ENCODE results near the gene TOMM20. TPM values are rescaled to one million over a fixed set of nuclear protein-coding genes. Genes with fewer than 3 reads are reported as not detected.

TOMM20 gene
- total RNA-seq, 1 experiment from 2014 or later, result 184 TPM

DNA sequence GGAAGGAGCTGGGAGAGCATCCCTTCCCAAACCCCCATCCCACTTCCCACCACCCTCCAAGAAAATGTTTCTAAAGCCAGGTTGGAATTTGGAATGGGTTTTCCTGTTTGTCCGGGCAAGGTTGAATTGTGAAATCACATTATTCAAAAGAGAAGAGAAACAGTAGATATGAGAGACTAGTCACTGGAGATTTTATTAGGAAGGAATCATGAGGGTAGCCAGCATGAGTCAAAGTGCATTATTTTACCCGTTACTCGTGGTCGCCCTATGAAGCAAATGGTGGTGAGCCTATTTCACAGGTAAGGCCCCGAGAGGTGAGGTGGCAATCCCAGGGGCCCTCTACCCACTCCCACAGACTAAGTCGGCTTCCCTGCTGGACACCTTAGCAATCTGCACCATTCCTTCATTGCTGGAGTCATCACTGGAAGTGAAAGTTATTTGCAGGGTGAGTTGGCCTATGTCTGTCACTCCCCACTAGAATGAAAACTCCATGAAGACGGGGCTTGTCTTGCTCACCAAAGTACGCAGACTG, 52.8 kb downstream of the TOMM20 start:
- peaks cover 20 to 50% of the 10 kb centered on the region in 2 experiments for H3K4me1 ChIP-seq (ENCODE audit: control insufficient read depth in 1 of 2, insufficient read depth in 2 of 2, low read length in 2 of 2)
- ChIA-PET RAD21 (ENCODE audit: low non-redundant PET in 1 of 2, low total read pairs in 2 of 2, uncharacterized antibody in 2 of 2, unreplicated experiment in 2 of 2) (no interaction called here), POLR2A (no interaction called here), CTCF (no interaction called here)
- H3K79me2 ChIP-seq (ENCODE audit: insufficient read depth, low read length), result no peaks in the 10 kb centered on the region
- no peak overlapping the region for H3K4me2 ChIP-seq (ENCODE audit: low read length)
- H3K27me3 ChIP-seq (ENCODE audit: insufficient read depth, low read length), result peaks cover 5% of the 10 kb centered on the region; the same call in 1 of the 2 replicates
- no TSS peak for BruUV-seq (replicated peaks)
- H3K9me3 ChIP-seq (ENCODE audit: control insufficient read depth in 1 of 2, insufficient read depth in 1 of 2, low read depth in 1 of 2, low read length in 2 of 2), result peaks cover 0 to 4% of the 10 kb centered on the region in 2 experiments; a peak in 1 of 4 replicates
- TF ChIP-seq EGR1 (IDR thresholded peaks at IDR 0.05; ENCODE audit: low read depth) (no peak), EZH2phosphoT487 (IDR thresholded peaks at IDR 0.05; ENCODE audit: borderline replicate concordance) (no peak), EZH2 (IDR thresholded peaks at IDR 0.05) (no peak), ELF1 (IDR thresholded peaks at IDR 0.05; ENCODE audit: borderline replicate concordance, low read depth) (no peak), SP1 (IDR thresholded peaks at IDR 0.05; ENCODE audit: low read depth) (no peak), JUND (IDR thresholded peaks at IDR 0.05) (no peak), RAD21 (IDR thresholded peaks at IDR 0.05; ENCODE audit: low read depth) (no peak), FOSL1 (IDR thresholded peaks at IDR 0.05; ENCODE audit: low read depth) (no peak), SIN3A (IDR thresholded peaks at IDR 0.05; ENCODE audit: low read depth) (no peak), YY1 (IDR thresholded peaks at IDR 0.05; ENCODE audit: extremely low read depth, insufficient replicate concordance, low read depth, low read length) (no peak), TCF7L2 (IDR thresholded peaks at IDR 0.05; ENCODE audit: borderline replicate concordance, extremely low read depth, insufficient read depth, insufficient read length) (no peak), POLR2A (IDR thresholded peaks at IDR 0.05; ENCODE audit: borderline replicate concordance, extremely low read depth, insufficient read depth, insufficient read length) (no peak), CBX3 (IDR thresholded peaks at IDR 0.05; ENCODE audit: low read depth) (no peak), ZNF274 (IDR thresholded peaks at IDR 0.05; ENCODE audit: low read depth, low read length) (no peak), ZFX (IDR thresholded peaks at IDR 0.05) (no peak), CEBPB (IDR thresholded peaks at IDR 0.05; ENCODE audit: low read depth) (no peak)
- TF ChIP-seq, protein P1, sequence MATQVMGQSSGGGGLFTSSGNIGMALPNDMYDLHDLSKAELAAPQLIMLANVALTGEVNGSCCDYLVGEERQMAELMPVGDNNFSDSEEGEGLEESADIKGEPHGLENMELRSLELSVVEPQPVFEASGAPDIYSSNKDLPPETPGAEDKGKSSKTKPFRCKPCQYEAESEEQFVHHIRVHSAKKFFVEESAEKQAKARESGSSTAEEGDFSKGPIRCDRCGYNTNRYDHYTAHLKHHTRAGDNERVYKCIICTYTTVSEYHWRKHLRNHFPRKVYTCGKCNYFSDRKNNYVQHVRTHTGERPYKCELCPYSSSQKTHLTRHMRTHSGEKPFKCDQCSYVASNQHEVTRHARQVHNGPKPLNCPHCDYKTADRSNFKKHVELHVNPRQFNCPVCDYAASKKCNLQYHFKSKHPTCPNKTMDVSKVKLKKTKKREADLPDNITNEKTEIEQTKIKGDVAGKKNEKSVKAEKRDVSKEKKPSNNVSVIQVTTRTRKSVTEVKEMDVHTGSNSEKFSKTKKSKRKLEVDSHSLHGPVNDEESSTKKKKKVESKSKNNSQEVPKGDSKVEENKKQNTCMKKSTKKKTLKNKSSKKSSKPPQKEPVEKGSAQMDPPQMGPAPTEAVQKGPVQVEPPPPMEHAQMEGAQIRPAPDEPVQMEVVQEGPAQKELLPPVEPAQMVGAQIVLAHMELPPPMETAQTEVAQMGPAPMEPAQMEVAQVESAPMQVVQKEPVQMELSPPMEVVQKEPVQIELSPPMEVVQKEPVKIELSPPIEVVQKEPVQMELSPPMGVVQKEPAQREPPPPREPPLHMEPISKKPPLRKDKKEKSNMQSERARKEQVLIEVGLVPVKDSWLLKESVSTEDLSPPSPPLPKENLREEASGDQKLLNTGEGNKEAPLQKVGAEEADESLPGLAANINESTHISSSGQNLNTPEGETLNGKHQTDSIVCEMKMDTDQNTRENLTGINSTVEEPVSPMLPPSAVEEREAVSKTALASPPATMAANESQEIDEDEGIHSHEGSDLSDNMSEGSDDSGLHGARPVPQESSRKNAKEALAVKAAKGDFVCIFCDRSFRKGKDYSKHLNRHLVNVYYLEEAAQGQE (IDR thresholded peaks at IDR 0.05; ENCODE audit: low read depth), result no peak
- TF ChIP-seq, protein P2, sequence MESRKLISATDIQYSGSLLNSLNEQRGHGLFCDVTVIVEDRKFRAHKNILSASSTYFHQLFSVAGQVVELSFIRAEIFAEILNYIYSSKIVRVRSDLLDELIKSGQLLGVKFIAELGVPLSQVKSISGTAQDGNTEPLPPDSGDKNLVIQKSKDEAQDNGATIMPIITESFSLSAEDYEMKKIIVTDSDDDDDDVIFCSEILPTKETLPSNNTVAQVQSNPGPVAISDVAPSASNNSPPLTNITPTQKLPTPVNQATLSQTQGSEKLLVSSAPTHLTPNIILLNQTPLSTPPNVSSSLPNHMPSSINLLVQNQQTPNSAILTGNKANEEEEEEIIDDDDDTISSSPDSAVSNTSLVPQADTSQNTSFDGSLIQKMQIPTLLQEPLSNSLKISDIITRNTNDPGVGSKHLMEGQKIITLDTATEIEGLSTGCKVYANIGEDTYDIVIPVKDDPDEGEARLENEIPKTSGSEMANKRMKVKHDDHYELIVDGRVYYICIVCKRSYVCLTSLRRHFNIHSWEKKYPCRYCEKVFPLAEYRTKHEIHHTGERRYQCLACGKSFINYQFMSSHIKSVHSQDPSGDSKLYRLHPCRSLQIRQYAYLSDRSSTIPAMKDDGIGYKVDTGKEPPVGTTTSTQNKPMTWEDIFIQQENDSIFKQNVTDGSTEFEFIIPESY (IDR thresholded peaks at IDR 0.05; ENCODE audit: extremely low read depth, insufficient replicate concordance, low read length), result no peak
- TF ChIP-seq, protein P3, sequence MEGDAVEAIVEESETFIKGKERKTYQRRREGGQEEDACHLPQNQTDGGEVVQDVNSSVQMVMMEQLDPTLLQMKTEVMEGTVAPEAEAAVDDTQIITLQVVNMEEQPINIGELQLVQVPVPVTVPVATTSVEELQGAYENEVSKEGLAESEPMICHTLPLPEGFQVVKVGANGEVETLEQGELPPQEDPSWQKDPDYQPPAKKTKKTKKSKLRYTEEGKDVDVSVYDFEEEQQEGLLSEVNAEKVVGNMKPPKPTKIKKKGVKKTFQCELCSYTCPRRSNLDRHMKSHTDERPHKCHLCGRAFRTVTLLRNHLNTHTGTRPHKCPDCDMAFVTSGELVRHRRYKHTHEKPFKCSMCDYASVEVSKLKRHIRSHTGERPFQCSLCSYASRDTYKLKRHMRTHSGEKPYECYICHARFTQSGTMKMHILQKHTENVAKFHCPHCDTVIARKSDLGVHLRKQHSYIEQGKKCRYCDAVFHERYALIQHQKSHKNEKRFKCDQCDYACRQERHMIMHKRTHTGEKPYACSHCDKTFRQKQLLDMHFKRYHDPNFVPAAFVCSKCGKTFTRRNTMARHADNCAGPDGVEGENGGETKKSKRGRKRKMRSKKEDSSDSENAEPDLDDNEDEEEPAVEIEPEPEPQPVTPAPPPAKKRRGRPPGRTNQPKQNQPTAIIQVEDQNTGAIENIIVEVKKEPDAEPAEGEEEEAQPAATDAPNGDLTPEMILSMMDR (IDR thresholded peaks at IDR 0.05 in 2 of 3, conservative IDR thresholded peaks at IDR 0.05 in 1 of 3; ENCODE audit: borderline replicate concordance in 1 of 3, insufficient read depth in 1 of 3, low read depth in 2 of 3, low read length in 2 of 3), result no peak
- TF ChIP-seq, protein P4, sequence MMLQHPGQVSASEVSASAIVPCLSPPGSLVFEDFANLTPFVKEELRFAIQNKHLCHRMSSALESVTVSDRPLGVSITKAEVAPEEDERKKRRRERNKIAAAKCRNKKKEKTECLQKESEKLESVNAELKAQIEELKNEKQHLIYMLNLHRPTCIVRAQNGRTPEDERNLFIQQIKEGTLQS (IDR thresholded peaks at IDR 0.05), result no peak
- no peak overlapping the region for H3K9ac ChIP-seq (ENCODE audit: low read length)
- H4K20me1 ChIP-seq (ENCODE audit: insufficient read depth), result no peaks in the 10 kb centered on the region
- H2AFZ ChIP-seq (ENCODE audit: low read depth, low read length, poor library complexity, severe bottlenecking), result no peak overlapping the region
- no peak overlapping the region for H3K27ac ChIP-seq (ENCODE audit: low read depth, low read length)
- no peak for ATAC-seq
- no peak overlapping the region for H3K4me3 ChIP-seq (replicated peaks in 1 of 2; ENCODE audit: low read depth in 1 of 2, low read length in 2 of 2)
- no peaks in the 10 kb centered on the region for H3K9me2 ChIP-seq (ENCODE audit: insufficient read depth)
- no peak for DNase-seq (ENCODE audit: low read depth, low spot score)
- no peaks in the 10 kb centered on the region for H3K36me3 ChIP-seq (ENCODE audit: control insufficient read depth in 1 of 2, insufficient read depth in 2 of 2, low read length in 2 of 2)
- intact Hi-C loops (cut with micrococcal nuclease), result loop anchor here (5.0 kb wide), 1 partner anchor 354 kb away; no protein-coding TSS in a partner anchor
